GM18511 (cell line): ENCODE measurements around the gene TLCD2.
"Not testable (repeated sequence)": the region's sequence is repeated elsewhere in the genome, so short reads cannot be mapped to it uniquely, and the experiment has no call there.

Experiments used
- ATAC-seq: cut with Tn5 transposase; IDR thresholded peaks from one replicate; pipeline ENCODE4 v1.9.1; 2021; ENCODE audit warnings: mild to moderate bottlenecking, moderate library complexity; ENCODE audit not compliant: unreplicated experiment

The TLCD2 gene

DNA sequence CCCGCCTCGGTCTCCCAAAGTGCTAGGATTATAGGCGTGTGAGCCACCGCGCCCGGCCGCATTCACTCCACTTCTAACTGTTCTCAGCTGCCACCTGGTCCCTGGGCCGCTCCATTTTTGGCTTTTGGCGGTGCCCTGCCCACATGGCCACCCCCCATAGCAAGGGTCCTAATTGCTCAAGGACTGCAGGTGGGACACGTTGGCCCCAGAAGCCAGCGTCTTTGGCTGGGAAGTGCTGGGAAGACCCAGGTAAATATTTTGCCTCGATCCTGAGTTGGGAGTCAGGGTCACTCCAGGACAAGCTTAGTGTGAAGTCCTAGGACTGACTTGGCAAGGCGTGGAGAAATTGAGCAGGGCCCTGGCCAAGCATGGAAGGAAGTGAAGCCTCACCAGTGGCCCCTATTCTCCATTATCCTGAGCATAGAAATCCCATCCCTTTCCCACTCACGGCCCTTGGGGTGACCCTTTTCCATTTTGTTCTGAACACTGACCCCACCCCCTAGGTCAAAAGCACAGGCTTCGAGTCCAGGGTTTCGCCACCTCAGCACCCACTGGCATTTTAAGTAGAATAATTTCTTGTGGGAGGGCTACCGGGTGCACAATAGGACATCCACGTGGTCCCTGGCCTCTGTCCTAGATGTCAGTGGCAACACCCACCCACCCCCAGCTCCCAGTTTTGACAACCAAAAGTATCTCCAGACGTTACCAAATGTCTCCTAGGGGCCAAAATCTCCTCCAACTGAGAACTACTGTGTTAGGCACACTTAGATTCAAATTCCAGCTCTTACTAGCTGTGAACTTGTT is 8.4 kb upstream of the TLCD2 start:
- no peak for ATAC-seq

DNA sequence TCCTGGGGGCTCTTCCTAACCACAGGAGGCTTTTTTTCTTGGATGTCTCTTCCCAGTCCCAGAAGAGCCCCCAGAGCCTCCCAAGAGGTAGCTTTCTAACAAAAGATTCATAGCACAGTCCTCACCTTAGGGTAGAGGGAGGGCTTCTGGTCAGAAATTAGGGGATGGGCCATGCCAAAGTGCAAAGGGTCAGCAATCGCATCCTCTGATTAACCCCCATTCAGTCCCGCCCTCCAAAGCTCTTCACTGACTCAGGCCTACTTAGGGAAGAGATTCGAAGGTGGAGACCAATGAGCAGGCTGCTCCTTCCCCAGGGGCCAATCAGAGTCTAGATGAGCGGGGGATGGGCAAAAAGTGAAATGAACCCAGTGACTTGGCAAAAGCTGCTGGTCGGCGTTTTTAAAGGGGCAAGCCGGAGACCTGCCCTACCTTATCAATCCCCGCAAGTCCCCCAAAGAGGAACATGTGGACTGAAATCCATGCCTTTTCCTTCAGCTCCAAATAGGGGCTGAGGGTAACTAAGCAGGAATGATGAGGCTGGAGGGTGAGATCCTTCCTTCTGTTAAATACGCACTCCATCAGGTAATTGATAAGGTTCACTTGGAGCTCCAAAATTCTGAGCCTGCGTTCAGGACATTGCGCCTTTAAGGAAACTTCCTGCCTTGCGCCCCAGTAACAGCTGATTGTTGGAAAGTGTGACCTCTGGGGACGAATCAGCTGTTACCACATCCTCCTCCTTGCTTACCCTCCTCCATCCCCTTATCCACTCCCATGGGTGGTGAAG is 6.9 kb upstream of the TLCD2 start:
- peak; percentile 55 for ATAC-seq

DNA sequence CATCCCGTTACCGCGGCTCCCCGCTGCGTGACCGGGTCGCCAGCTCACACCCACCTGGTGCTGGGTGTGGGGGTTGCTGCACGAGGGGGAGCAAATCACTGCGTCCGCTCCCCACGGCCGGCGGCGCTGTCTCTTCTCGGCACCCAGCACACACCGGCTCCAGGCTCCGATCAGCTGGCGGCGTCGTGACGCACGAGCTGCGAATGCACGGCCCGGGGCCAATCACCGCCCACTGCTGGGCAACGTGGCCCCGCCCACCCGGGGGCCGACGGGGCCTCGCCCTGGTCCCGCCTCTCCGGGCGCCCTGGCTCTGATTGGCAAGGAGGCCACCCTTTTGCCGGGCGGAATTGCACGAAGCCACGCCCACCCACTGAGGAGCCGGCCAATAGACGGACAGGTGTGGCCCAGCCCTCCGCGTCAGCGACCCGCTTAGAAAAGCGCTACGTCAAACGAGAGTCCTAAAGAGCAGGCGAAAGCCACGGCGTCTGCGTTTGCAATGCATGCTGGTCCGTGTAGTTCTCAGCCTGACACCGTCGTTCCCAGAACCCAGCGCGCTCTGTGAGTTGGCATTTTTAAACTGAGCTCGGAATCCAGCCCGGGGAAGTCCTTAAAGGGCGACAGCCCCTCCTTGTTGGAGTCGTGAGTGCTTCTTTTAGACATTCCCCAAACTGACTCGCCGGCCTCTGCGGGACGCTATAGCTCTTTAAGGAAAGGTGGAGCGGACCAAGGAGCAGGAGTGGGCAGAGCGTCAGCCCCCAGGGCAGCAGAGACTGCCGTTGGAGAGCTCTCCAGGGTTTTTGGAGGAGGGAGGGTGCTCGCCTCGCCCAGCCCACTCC is 6.1 kb upstream of the TLCD2 start:
- ATAC-seq = peak; percentile 75

DNA sequence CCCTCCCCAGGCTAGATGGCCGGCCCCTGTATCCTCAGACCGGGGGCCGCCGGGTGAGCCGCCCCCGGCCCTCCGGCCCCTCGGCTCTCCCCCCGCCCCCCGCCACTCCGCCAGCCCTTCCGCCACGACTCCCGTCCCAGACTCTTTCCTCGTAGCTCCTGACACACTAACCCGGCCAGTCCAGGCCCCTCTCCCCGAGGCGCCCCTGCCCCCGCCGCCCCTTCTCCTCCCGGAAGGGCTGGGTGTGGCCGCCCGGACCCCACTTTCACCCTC is 5.6 kb upstream of the TLCD2 start:
- ATAC-seq = no peak

DNA sequence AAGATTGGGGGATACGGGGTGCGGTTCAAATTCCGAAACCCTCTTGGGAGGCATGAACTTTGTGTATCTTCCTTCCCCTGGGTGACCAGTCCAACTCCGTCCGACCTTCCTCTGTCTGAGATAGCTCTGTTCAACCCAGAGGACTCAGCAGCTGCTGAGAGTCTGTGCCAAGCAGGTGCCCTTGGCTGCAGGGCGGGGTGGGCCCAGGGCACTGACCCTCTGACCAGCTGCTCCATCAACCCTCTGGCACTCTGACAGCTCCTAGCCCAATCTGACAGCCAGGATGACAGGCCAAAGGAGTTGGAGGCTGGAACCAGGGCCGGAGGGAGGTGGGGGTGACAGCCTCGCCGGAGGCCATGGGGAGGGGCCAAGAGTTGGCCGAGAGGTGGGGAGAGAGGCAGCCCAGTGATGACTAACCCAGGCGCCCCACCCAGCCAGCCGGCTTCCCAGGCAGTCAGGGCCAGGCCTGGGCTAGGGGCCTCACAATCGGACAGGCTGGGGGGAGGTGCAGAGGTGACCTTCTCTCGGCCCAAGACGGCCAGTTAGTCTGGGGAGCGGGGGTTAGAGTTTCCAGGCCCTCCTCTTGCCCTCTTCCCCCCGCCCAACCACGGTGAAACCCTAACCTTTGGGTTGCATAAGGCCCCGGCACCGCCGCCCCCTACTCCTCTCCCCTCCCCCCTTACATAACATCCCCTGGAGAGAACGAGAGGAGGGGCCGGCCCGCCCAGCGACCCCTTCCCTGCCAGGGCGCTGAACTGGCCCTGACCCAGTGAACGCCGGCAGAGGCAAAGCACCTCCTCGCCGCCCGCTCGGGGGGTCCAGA is 5.0 kb upstream of the TLCD2 start:
- ATAC-seq = no peak

DNA sequence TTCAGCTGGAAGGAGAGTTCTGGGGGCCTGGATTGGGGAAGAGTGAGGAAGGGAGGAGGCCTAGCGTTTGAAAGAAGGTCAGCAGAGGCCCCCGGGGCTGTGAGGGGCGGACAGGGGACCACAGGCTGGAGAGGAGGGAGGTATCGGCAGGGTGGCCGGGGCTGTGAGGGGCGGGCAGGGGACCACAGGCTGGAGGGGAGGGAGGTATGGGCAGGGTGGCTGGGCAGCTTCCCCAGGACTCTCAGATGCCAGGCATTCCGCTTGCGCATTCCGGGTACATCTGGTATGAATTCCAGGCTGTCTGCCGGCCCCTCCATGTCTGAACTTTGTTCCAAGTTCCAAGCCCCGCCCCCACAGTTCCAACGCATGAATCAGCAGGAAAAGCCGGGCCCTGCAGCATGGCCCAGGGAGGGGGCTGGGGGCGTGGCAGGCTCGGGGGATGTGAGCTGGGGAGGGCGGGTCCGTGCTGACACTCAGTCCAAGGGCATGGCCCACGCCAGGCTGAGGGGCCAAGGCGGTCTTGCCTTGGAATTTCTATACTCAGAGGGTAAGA is 4.3 kb upstream of the TLCD2 start:
- no peak for ATAC-seq

DNA sequence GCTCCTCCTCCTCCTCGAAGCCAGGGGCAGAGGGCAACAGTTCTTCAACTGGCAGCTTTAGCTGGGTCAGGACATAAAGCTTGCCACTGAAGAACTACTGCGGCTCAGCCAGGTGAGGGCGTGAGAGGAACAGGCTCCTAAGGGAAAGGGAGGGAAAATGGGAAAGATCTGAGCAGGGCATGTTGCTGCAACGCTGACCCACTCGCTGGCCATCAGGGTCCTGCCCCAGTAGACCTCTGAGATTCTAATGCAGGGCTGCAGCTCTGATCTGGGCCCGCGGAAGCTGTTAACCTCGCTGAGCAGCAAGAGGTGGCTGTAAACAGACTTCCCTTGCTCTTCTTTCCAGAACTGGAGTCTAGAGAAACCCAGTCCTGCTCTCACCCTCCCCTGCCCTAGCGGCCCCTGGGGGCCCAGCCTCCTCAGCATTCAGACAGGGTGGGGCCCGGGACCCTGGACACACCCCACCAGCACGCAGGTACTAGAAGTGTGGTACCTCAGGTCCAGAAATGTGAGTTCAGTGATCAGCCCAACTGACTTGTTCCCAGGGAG is 3.8 kb upstream of the TLCD2 start:
- ATAC-seq = no peak

DNA sequence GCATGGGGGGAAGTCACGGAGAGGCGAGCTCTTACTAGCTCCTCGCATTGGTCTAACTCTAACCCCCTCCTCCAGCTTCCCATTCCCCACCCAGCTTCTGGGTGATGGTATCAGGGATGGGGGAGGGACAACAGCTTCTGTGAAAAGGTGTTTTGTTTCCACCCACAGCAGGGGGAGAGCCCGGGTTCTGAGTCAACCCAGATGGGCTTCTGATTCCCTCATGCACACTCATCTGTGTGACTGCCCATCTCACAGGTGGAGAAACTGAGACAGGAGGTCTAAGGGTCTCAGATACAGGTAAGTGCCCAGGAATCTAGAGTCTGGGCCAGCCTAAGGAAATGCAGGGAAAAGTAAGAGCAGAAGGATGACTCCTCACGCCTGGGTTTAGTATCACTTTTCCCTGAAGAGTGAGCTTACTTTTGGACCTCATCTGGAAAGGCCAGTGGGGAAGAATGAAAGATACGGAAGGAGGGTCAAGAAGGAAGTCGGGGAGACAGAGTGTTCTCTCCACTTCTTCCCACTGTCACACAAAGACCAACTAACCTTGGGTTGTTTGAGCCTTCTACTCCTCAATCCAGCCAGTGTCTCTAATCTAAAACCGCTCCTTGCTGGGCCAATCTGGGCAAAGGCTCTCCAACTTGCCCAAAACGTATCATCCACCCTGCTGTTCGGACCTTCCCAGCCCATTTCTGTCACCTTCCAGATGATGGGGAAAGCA is 3.1 kb upstream of the TLCD2 start:
- no peak for ATAC-seq

DNA sequence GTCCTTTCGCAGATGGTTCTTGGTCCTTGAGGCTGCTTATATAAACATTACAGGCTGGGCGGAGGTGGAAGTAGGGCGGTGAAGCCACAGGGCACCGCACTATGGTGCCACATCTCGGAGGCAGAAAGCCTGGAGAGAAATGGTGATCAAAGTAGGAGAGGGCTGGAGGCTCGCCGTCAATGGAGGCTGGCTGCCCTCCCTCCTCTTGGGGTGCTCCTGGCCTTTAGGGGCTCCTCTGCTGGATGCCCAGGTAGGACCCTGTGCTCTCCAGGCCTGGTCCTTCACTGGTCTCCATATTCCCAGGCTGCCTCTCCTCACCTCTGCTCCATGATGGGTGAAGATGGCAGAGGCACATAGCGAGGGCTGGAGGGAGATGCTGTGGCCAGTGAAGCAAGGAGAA is 2.1 kb upstream of the TLCD2 start:
- no peak for ATAC-seq

DNA sequence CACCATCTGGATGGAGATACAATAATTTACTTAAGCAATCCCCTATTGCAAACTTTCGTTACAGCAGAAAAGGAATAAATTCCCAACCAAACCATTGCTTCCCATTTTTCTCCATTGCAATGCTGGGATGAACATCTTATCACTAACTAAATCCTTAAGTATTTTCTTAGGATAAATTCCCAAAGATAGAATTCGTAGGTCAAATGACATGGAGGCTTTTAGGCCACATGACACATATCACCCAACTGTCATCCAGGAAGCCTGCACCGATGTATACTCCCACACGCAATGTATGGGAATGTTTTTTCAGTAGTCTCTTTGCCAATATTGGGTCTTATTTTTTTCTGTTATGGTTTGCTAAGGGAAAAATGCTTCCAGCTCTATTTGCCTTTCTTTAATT is 1.6 kb upstream of the TLCD2 start:
- no peak for ATAC-seq

DNA sequence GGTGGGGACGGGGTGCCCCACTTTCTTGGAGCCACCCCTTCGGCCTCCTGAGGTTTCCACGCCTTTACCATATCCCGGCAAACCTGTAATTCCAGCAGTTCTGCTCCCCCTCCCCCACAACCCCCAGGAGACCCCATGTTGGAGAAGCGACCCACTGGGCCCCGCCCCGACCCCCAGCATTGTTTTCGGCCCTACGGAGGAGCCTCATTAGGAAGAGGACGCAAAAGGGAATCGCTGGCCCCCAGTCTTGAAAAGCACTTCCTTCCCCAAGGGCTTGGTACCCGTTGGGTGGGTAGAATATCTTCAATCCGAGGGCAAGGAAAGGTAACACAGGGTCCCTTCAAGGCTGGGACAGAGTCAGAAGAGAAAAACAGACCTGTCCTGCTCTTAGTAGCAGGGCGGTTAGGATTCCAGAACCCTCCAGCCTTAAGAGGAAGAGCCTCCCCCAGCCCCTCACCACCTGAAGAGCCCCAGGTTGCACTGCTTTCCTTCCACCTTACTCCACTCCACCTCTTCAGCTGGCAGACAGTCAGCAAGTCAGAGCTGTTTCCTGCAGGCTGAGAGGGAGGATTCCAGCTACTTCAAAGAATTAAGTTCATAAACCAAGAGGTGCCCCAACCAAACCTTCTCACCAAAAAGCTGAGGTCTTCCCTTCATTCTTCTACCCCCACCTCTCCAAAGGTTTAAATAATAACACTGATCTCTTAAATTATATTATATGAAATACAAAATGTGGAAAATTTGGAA is 803 bp upstream of the TLCD2 start:
- no peak for ATAC-seq

DNA sequence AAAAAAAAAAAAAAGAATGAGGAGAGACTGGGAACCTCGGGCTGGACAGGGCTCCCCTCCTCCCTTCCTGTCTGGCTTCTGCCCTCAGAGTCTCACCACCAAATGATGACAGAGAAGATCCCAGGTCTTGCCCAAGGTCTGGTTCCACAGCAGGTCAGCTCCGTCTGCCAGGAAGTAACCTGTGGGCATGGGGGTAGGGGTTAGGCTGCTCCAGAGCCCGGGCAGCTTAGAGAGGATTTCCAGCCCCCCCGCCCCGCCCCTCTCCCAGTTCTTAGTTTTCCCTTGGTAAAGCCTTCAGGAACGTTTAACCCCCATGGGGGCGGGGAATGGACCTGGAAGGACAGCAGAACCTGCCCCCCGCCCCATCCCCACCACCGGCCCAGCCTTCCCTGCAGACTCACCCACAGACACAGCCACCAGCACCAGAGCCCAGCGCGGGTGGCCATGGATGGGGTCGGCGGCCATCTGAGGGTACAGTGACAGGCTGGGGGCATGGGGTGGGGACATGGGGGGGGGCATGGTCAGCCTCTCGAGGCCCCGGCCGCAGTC is 700 bp downstream of the TLCD2 start:
- no peak for ATAC-seq

DNA sequence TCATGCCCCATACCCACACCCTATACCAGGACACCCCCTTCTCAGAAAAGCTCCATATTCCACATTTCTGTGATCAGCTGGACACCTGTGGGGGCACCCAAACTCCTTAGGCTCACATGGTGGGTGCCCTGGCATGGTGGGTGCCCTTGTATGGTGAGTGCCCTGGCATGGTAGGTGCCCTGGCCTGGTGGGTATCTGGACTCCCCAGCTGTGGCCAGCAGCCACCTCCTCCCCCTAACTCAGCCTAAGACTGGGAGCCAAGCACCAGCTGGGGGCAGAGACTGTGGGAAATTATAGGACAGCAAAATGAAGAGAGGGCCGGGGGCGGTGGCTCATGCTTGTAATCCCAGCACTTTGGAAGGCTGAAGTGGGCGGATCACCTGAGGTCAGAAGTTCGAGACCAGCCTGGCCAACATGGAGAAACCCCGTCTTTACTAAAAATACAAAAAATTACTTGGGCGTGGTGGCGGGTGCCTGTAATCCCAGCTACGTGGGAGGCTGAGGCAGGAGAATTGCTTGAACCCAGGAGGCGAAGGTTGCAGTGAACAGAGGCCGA is 1.3 kb downstream of the TLCD2 start:
- ATAC-seq = not testable (repeated sequence)

DNA sequence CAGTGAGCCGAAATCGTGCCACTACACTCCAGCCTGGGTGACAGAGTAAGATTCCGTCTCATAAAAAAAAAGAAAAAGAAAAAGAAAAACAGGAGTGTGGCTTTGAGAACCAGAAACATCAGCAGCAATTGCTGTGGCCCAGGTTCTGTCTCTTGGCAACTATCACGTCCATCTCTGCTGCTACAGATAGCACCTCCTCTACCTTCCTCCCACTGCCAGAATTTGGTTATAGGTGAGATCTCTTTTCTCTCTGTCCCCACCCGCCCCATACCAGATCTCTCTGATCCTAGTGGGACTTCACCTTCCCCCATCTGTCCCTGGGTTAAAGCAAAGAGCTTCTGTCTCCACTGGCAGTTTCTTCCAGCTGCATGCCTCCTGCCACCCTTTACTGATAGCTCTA is 3.1 kb downstream of the TLCD2 start:
- no peak for ATAC-seq

DNA sequence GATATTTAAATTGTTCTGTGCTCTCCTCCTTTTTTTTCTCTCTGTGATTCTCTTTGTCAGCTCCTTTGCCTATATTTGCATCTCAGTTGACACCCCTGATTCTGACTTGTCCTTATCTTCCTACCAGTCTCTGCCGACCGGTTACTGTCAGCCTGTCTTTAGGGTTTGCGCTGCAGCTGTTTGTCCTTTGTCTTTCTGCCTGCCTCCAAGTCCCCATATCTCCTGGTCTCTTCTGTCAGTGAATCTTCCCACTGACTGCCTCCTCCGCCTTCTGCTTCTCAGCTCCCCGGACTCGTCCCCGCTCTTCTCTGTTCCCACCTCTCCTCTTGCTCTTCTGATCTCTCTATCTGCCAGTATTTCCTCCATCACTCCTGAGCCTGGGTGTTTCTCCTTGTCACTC is 5.2 kb downstream of the TLCD2 start:
- ATAC-seq = no peak

DNA sequence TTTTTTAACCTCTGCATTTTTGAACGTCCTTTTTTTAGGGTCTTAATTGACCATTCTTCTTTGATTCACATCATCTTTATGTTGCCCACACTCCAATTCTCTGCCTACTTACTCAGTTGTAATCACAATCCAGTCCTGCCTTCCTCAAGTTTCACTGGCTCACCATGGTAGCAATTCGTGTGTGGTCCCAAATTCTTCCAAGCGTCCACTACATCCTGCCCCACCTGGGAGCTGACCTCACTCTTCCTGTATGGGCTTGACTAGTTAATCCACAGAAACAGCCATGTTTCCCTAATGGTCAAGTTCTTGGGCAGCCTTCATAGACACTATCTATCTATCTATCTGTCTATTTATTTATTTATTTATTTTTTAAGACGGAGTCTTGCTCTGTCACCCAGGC is 7.1 kb downstream of the TLCD2 start:
- ATAC-seq = no peak

DNA sequence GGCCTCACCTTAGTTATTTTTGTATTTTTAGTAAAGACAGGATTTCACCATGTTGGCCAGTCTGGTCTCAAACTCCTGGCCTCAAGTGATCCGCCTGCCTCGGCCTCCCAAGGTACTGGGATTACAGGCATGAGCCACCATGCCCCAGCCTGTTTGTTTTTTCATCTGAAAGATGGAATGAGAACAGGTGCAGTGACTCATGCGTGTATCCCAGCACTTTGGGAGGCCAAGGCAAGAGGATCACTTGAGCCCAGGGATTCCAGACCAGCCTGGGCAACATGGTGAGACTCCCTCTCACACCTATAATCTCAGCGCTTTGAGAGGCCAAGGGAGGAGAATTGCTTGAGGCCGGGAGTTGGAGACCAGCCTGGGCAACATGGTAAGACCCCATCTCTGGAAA is 10.3 kb downstream of the TLCD2 start:
- ATAC-seq = not testable (repeated sequence)

DNA sequence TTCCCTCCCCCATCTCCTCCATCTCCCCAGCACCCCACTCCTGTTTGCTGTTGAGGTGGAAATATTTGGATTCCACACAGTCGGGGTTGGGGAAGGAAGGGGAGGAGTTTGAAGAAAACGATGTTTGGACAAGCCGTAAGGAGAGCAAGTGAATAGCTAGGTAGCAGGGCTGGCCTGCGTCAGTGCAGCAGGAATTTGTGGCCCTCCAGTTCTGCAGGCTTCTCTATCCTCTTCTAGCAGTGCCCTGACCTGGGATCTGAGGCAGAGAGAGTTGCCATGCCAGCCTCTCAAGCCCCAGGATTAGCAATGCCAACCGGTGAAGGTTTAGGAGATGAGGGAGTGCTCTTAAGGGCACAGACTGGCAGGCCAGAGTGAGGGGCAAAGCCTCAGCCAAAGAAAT is 12.5 kb downstream of the TLCD2 start:
- ATAC-seq = no peak
